ENCODE results near the gene CCM2.
"Not testable (repeated sequence)": the region's sequence is repeated elsewhere in the genome, so short reads cannot be mapped to it uniquely, and the experiment has no call there.

Gene CCM2

GRCh38 chr7:45033261-45033930 is 33.4 kb downstream of the CCM2 start:
- DNase-seq (ENCODE audit: low read depth, low spot score), result no peak

DNA sequence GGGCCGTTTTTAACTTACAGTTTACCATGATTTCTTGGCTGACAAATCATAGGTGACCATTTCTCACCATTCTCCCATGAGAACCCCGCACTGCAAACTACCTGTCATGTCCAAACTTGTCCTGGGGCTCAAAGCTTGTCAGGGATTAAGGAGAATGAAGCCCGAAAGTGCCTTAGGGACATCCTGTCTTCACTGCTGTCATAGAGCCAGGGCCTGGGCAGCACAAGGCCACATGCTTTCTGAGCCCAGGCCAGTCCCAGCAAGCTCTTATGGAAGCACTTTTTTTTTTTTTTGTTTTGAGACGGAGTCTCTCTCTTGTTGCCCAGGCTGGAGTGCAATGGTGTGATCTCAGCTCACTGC is 33.9 kb downstream of the CCM2 start:
- no peak for DNase-seq (ENCODE audit: low read depth, low spot score)

DNA sequence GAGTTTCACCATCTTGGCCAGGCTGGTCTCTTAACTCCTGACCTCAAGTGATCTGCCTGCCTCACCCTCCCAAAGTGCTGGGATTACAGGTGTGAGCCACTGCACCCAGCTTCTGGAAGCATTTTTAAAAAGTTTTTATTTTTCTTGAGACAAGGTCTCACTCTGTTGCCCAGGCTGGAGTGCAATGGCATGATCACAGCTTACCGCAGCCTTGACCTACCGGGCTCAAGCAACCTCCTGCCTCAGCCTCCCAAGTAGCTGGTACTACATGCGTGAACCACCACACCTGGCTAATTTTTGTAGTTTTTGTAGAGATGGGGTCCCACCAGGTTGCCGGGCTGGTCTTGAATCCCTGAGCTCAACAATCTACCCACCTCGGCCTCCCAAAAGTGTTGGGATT is 34.7 kb downstream of the CCM2 start:
- not testable (repeated sequence) for DNase-seq (ENCODE audit: low read depth, low spot score)

GRCh38 chr7:45035371-45035770 is 35.4 kb downstream of the CCM2 start:
- DNase-seq (ENCODE audit: low read depth, low spot score), result no peak

- DNase-seq (ENCODE audit: low read depth, low spot score), result no peak
Observed at GRCh38 chr7:45035893-45036292, 35.9 kb downstream of the CCM2 start.

DNA sequence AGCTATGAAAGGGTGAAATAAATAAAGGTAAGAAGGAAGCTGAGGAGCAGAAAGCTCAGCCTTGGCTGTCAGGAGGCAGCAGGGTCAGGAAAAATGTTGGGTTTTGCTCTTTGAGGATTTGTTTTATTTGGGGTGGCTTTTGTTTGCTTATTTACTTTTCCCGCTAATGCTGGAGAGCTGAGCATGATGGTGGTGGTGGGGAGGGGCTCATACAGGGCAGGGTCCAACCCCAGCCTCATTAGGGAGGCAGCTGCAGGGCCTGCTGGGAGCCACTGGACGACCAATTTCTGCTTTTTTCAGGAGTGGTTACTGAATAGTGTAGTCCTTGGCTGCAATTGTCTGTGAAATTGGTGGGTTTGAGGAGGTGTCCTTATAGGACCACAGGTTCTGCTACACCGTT is 36.3 kb downstream of the CCM2 start:
- DNase-seq (ENCODE audit: low read depth, low spot score), result no peak

GRCh38 chr7:45036796-45037195 is 36.8 kb downstream of the CCM2 start:
- DNase-seq (ENCODE audit: low read depth, low spot score), result no peak

DNA sequence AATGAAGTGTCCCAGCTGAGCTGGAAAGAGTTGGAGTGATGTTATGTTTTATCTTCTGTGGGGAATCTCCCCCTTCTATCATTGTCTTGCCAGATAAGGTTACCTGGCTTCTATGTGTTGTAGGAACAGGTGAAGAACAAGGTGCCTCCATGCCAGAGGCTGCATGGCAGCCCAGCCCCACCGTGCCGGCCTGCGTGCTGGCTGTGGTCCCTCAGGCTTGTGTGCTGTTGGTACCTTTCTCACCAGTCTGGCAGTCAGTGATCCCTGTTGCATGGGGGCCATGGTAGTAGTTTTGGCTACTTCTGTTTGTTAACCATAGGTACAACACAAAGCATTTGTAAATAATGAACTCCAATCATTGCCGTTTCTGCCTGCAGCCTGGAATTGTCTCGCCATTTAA is 37.9 kb downstream of the CCM2 start:
- no peak for DNase-seq (ENCODE audit: low read depth, low spot score)

- no peak for DNase-seq (ENCODE audit: low read depth, low spot score)
Observed at GRCh38 chr7:45039106-45039505, 39.1 kb downstream of the CCM2 start.

DNA sequence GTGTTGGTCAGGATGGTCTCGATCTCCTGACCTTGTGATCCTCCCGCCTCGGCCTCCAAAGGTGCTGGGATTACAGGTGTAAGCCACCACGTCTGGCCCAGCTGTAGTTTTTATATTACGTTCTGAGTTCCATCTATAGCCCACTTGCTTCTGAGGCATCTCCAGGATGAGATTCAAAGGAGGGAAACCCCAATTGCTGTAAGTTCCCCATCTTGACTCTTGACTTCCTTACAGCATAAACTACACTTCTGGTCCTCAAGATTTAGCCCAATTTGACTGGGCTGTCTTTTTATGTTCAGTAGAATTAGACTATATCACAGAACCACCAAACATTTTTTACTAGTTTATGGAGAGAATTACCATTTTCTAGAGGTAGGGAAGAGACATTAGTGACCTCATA is 44.3 kb downstream of the CCM2 start:
- DNase-seq (ENCODE audit: low read depth, low spot score), result no peak

GRCh38 chr7:45048748-45049147 is 48.7 kb downstream of the CCM2 start:
- DNase-seq (ENCODE audit: low read depth, low spot score), result no peak

- DNase-seq (ENCODE audit: low read depth, low spot score), result no peak
Observed at GRCh38 chr7:45050198-45050597, 50.2 kb downstream of the CCM2 start.

- DNase-seq (ENCODE audit: low read depth, low spot score), result no peak
Observed at GRCh38 chr7:45052011-45052410, 52.0 kb downstream of the CCM2 start.

GRCh38 chr7:45053401-45053800 is 53.4 kb downstream of the CCM2 start:
- DNase-seq (ENCODE audit: low read depth, low spot score), result no peak

DNA sequence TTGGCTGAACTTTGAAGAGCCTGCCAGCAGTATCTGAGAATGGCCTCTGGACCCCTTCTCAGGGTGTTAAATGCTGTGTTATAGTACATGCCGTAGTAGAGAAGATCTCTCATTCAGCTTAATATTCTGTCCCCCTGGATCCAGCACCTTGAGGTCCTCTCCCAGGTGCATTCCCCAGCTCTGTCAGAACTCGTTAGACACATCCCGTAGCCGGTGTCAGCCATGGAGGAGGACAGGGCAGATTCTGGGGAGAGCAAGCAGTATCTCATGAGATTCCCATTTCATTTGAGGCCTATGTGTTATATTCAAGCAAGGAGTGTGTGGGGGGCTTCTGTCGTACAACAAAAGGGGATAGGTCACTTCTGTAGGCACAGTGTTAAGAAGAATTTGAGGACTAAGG is 53.9 kb downstream of the CCM2 start:
- DNase-seq (ENCODE audit: low read depth, low spot score), result no peak

GRCh38 chr7:45054442-45054841 is 54.4 kb downstream of the CCM2 start:
- no peak for DNase-seq (ENCODE audit: low read depth, low spot score)

GRCh38 chr7:45055016-45055415 is 55.0 kb downstream of the CCM2 start:
- DNase-seq (ENCODE audit: low read depth, low spot score), result no peak

DNA sequence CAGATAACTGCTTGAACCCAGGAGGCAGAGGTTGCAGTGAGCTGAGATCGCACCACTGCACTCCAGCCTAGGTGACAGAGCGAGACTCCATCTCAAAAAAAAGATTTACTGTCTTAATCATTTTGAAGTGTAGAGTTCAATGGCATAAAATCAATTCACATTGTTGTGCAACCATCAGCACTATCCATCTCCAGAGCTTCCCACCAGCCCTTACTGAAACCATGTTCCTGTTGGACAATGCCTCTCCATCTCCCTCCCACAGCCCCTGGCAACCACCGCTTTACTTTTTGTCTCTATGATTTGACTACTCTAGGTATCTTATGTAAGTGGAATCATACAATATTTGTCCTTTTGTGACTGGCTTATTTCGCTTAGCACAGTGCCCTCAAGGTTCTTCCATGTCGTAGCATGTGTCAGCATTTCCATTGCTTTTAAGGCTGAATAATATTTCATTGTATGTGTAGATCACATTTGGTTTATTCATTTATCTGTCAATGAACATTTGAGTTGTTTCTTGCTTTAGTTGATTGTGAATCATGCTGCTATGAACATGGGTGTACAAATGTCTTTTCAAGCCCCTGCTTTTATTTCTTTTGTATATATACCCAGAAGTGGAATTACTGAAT is 55.7 kb downstream of the CCM2 start:
- no peak for DNase-seq (ENCODE audit: low read depth, low spot score)

- no peak for DNase-seq (ENCODE audit: low read depth, low spot score)
Observed at GRCh38 chr7:45057878-45058277, 57.9 kb downstream of the CCM2 start.

GRCh38 chr7:45060295-45060694 is 60.3 kb downstream of the CCM2 start:
- no peak for DNase-seq (ENCODE audit: low read depth, low spot score)

GRCh38 chr7:45061352-45061751 is 61.4 kb downstream of the CCM2 start:
- no peak for DNase-seq (ENCODE audit: low read depth, low spot score)

DNA sequence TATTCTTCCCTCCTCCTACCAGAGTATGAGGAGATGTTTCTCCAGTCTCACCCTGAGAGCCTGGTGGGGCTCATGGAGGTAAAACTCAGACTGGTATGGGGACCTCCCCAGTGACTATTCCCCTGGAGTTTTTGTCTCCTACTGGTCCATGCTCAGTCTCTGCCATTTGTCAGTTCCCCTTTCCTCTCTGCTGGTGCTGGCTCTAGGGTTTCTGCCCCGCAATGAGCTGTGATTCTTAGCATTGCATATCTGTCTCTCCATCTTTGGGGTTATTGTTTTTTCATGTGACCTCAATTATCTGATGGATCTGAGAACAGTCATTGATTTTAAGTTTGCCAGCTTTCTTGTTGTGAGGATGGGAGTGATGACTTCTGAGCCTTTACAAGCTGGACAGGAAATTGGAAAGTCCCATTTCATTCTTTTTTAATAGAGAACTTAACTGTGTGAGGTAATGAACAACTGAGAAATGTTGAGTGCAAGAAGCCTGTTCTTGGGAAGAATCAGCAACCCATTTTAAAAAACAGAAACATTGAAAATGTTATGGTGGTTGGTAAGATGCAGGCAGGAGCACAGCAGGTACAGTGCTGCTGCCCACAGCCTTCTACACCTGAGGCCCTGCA is 61.9 kb downstream of the CCM2 start:
- no peak for DNase-seq (ENCODE audit: low read depth, low spot score)

GRCh38 chr7:45064047-45064725 is 64.2 kb downstream of the CCM2 start:
- DNase-seq (ENCODE audit: low read depth, low spot score), result no peak

All from activated naive CD8-positive, alpha-beta T cell treated with anti-CD3 and anti-CD28 coated beads, Interleukin-2, amount 50 U/mL, for 16 hours (primary cell).